Effector CD8-positive, alpha-beta T cell (primary cell): ENCODE measurements around the gene MBTD1.
"Not testable (repeated sequence)": the region's sequence is repeated elsewhere in the genome, so short reads cannot be mapped to it uniquely, and the experiment has no call there.

ENCODE experiments used
- DNase-seq: peaks from one replicate; lab custom pipeline; 2025; lab: John Stamatoyannopoulos, UW

Gene MBTD1

GRCh38 chr17:51255673-51256072, 4.2 kb downstream of the MBTD1 start:
- DNase-seq, result no peak

- no peak for DNase-seq
Observed at GRCh38 chr17:51251010-51251409, 8.8 kb downstream of the MBTD1 start.

- no peak for DNase-seq
Observed at GRCh38 chr17:51250314-51250840, 9.5 kb downstream of the MBTD1 start.

GRCh38 chr17:51245535-51245934, 14.3 kb downstream of the MBTD1 start:
- DNase-seq, result no peak

GRCh38 chr17:51244041-51244440, 15.8 kb downstream of the MBTD1 start:
- no peak for DNase-seq

GRCh38 chr17:51240275-51240674, 19.6 kb downstream of the MBTD1 start:
- no peak for DNase-seq

- no peak for DNase-seq
Observed at GRCh38 chr17:51238255-51238887, 21.5 kb downstream of the MBTD1 start.

GRCh38 chr17:51234162-51234561, 25.7 kb downstream of the MBTD1 start:
- DNase-seq, result no peak

- DNase-seq, result no peak
Observed at GRCh38 chr17:51231999-51232398, 27.9 kb downstream of the MBTD1 start.

GRCh38 chr17:51230306-51230705, 29.5 kb downstream of the MBTD1 start:
- no peak for DNase-seq

GRCh38 chr17:51229889-51230288, 30.0 kb downstream of the MBTD1 start:
- no peak for DNase-seq

GRCh38 chr17:51228161-51228560, 31.7 kb downstream of the MBTD1 start:
- DNase-seq, result no peak

GRCh38 chr17:51225523-51225922, 34.3 kb downstream of the MBTD1 start:
- not testable (repeated sequence) for DNase-seq

GRCh38 chr17:51224402-51225262, 35.2 kb downstream of the MBTD1 start:
- no peak for DNase-seq

GRCh38 chr17:51221322-51221721, 38.5 kb downstream of the MBTD1 start:
- no peak for DNase-seq

GRCh38 chr17:51217946-51218345, 41.9 kb downstream of the MBTD1 start:
- DNase-seq, result no peak

GRCh38 chr17:51214920-51215319, 44.9 kb downstream of the MBTD1 start:
- DNase-seq, result no peak

GRCh38 chr17:51203838-51204237, 56.0 kb downstream of the MBTD1 start:
- no peak for DNase-seq

- no peak for DNase-seq
Observed at GRCh38 chr17:51200846-51201245, 59.0 kb downstream of the MBTD1 start.

- DNase-seq, result no peak
Observed at GRCh38 chr17:51200295-51200694, 59.6 kb downstream of the MBTD1 start.

- DNase-seq, result no peak
Observed at GRCh38 chr17:51197754-51198153, 62.1 kb downstream of the MBTD1 start.

GRCh38 chr17:51191895-51192294, 68.0 kb downstream of the MBTD1 start:
- DNase-seq, result no peak

- no peak for DNase-seq
Observed at GRCh38 chr17:51189628-51190027, 70.2 kb downstream of the MBTD1 start.
